Mucosa of gallbladder (tissue), 1 donor: Measurements from ENCODE around the gene AP4S1. TPM values are rescaled to one million over a fixed set of nuclear protein-coding genes. Genes with fewer than 3 reads are reported as not detected.
"Not testable (repeated sequence)": the region's sequence is repeated elsewhere in the genome, so short reads cannot be mapped to it uniquely, and the experiment has no call there.

ENCODE experiments used
- DNase-seq: peaks from one replicate; pipeline ENCODE4 v3.0.0-alpha.2; 2020; ENCODE audit warnings: low spot score
- total RNA-seq: library from RNA; stranded (reverse); gene quantifications from one replicate; pipeline ENCODE4 v1.2.1, GENCODE V29; 2021
- donor health status: DM: no; HTN: no; CAD: no.

The AP4S1 gene
- total RNA-seq: 7.5 TPM

- peak; percentile 23 for DNase-seq
These were observed at the start of gene AP4S1 for GRCh38 chr14:31025367-31026076. Gene AP4S1, plus strand, starts transcription at chr14:31025649. Its CDS starts 40,548 bp downstream, at chr14:31066197.

GRCh38 chr14:30977752-30978151, 47.7 kb upstream of the AP4S1 start:
- DNase-seq: no peak

- peak; percentile 35 for DNase-seq
These were observed 45.2 kb upstream of the AP4S1 start for GRCh38 chr14:30980106-30980704.

GRCh38 chr14:30980980-30981379, 44.5 kb upstream of the AP4S1 start:
- no peak for DNase-seq

- DNase-seq: no peak
These were observed 42.9 kb upstream of the AP4S1 start for GRCh38 chr14:30982533-30982932.

- DNase-seq: no peak
These were observed 41.6 kb upstream of the AP4S1 start for GRCh38 chr14:30983858-30984257.

GRCh38 chr14:30985796-30986195, 39.7 kb upstream of the AP4S1 start:
- no peak for DNase-seq

GRCh38 chr14:30988509-30988908, 36.9 kb upstream of the AP4S1 start:
- DNase-seq: no peak

GRCh38 chr14:30990770-30991169, 34.7 kb upstream of the AP4S1 start:
- no peak for DNase-seq

- DNase-seq: no peak
These were observed 34.0 kb upstream of the AP4S1 start for GRCh38 chr14:30991408-30991807.

GRCh38 chr14:30993071-30993470, 32.4 kb upstream of the AP4S1 start:
- no peak for DNase-seq

GRCh38 chr14:30994681-30995620, 30.5 kb upstream of the AP4S1 start:
- DNase-seq: no peak

- DNase-seq: no peak
These were observed 29.8 kb upstream of the AP4S1 start for GRCh38 chr14:30995689-30996088.

GRCh38 chr14:30996892-30997659, 28.4 kb upstream of the AP4S1 start:
- no peak for DNase-seq

- DNase-seq: no peak
These were observed 27.2 kb upstream of the AP4S1 start for GRCh38 chr14:30998100-30998706.

- DNase-seq: no peak
These were observed 26.2 kb upstream of the AP4S1 start for GRCh38 chr14:30999038-30999773.

- no peak for DNase-seq
These were observed 24.7 kb upstream of the AP4S1 start for GRCh38 chr14:31000629-31001338.

GRCh38 chr14:31001339-31001658, 24.1 kb upstream of the AP4S1 start:
- DNase-seq: no peak

- DNase-seq: no peak
These were observed 22.2 kb upstream of the AP4S1 start for GRCh38 chr14:31003284-31003683.

- DNase-seq: not testable (repeated sequence)
These were observed 21.4 kb upstream of the AP4S1 start for GRCh38 chr14:31004007-31004406.
